ENCODE results near the gene C19orf81. TPM values are rescaled to one million over a fixed set of nuclear protein-coding genes. Genes with fewer than 3 reads are reported as not detected.

Gene C19orf81
- total RNA-seq, 2 donors from 2014 or later = 4.3 to 33.2 TPM

GRCh38 chr19:50668416-50668815 lies 19.2 kb downstream of the C19orf81 start:
- TF ChIP-seq POLR2A (IDR thresholded peaks at IDR 0.05) (no peak), CTCF (IDR thresholded peaks at IDR 0.05) (no peak), POLR2AphosphoS5 (IDR thresholded peaks at IDR 0.05) (no peak)
- Histone ChIP-seq H3K9me3 (no peaks in the 10 kb centered on the region), H3K36me3 (no peaks in the 10 kb centered on the region), H3K27ac (no peak overlapping the region), H3K4me1 (replicated peaks) (no peaks in the 10 kb centered on the region), H3K27me3 (replicated peaks; ENCODE audit: insufficient read depth) (peaks cover 30% of the 10 kb centered on the region), H3K4me3 (no peak overlapping the region)
- WGBS = 2% methylated on average over 20 of the region's 49 CpGs
- intact Hi-C loops (cut with DNase I) = no loop called here
- DNase-seq (ENCODE audit: low spot score) = no peak

- H3K4me3 ChIP-seq = no peak overlapping the region
- H3K9me3 ChIP-seq = no peaks in the 10 kb centered on the region
- DNase-seq (ENCODE audit: low spot score) = no peak
- intact Hi-C loops (cut with DNase I) = no loop called here
- no peak overlapping the region for H3K27ac ChIP-seq
- TF ChIP-seq CTCF (IDR thresholded peaks at IDR 0.05) (no peak), POLR2AphosphoS5 (IDR thresholded peaks at IDR 0.05) (no peak), POLR2A (IDR thresholded peaks at IDR 0.05) (no peak)
- no peaks in the 10 kb centered on the region for H3K4me1 ChIP-seq (replicated peaks)
- WGBS = 35% methylated on average over 19 of the region's 20 CpGs
- peaks cover 30% of the 10 kb centered on the region for H3K27me3 ChIP-seq (replicated peaks; ENCODE audit: insufficient read depth)
- H3K36me3 ChIP-seq = no peaks in the 10 kb centered on the region
Observed at GRCh38 chr19:50668879-50669278, 19.6 kb downstream of the C19orf81 start.

- Histone ChIP-seq H3K4me1 (replicated peaks) (no peaks in the 10 kb centered on the region), H3K27ac (no peak overlapping the region), H3K27me3 (replicated peaks; ENCODE audit: insufficient read depth) (peaks cover 30% of the 10 kb centered on the region), H3K9me3 (no peaks in the 10 kb centered on the region), H3K36me3 (no peaks in the 10 kb centered on the region), H3K4me3 (no peak overlapping the region)
- 40% methylated on average over 23 of the region's 23 CpGs for WGBS
- TF ChIP-seq POLR2AphosphoS5 (IDR thresholded peaks at IDR 0.05) (no peak), CTCF (IDR thresholded peaks at IDR 0.05) (peak; percentile 25 to 63 (median 54)), POLR2A (IDR thresholded peaks at IDR 0.05) (no peak)
- no peak for DNase-seq (ENCODE audit: low spot score)
- intact Hi-C loops (cut with DNase I) = no loop called here
Observed at GRCh38 chr19:50669302-50670101, 20.3 kb downstream of the C19orf81 start.

- Histone ChIP-seq H3K9me3 (no peaks in the 10 kb centered on the region), H3K4me1 (replicated peaks) (no peaks in the 10 kb centered on the region), H3K27me3 (replicated peaks; ENCODE audit: insufficient read depth) (peaks cover 30% of the 10 kb centered on the region), H3K36me3 (no peaks in the 10 kb centered on the region), H3K27ac (no peak overlapping the region), H3K4me3 (no peak overlapping the region)
- DNase-seq (ENCODE audit: low spot score) = no peak
- intact Hi-C loops (cut with DNase I) = no loop called here
- no peak for TF ChIP-seq POLR2AphosphoS5 (IDR thresholded peaks at IDR 0.05)
- TF ChIP-seq CTCF (IDR thresholded peaks at IDR 0.05) = no peak
- TF ChIP-seq POLR2A (IDR thresholded peaks at IDR 0.05) = no peak
- whole genome bisulfite sequencing = 27% methylated on average over 5 of the region's 5 CpGs
Observed at GRCh38 chr19:50670102-50670380, 20.8 kb downstream of the C19orf81 start.

DNA sequence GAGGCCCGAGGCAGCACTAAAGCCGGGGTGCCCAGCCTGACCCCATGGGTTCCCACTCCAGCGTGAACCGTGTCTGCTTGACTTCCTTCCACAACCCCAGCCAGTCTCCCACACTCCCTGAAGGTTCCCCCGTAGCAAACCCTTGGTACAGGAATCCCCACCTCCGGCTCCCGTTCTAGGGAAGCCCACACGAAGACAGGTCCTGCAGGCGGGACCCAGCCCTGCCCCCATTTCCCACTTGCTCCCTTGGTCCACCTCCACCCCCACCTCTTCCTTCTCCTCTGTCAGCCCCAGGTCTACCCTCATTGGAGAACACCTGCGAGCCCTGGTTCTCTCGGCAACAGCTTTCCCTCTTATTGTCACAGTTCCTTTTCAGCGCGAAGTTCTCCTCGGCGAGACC lies 23.9 kb downstream of the C19orf81 start:
- 32% methylated on average over 15 of the region's 15 CpGs for WGBS
- Histone ChIP-seq H3K27me3 (replicated peaks; ENCODE audit: insufficient read depth) (peaks cover 16% of the 10 kb centered on the region), H3K27ac (no peak overlapping the region), H3K4me3 (no peak overlapping the region), H3K36me3 (no peaks in the 10 kb centered on the region), H3K4me1 (replicated peaks) (no peaks in the 10 kb centered on the region), H3K9me3 (no peaks in the 10 kb centered on the region)
- TF ChIP-seq POLR2A (IDR thresholded peaks at IDR 0.05) = no peak
- TF ChIP-seq POLR2AphosphoS5 (IDR thresholded peaks at IDR 0.05) = no peak
- no peak for TF ChIP-seq CTCF (IDR thresholded peaks at IDR 0.05)
- DNase-seq (ENCODE audit: low spot score) = no peak
- intact Hi-C loops (cut with DNase I) = no loop called here

Measured in prostate gland (tissue), 2 donors.